ENCODE measurements around the gene APOM. TPM values are rescaled to one million over a fixed set of nuclear protein-coding genes. Genes with fewer than 3 reads are reported as not detected.

APOM gene
- total RNA-seq, 1 donor from 2014 or later = not detected

DNA sequence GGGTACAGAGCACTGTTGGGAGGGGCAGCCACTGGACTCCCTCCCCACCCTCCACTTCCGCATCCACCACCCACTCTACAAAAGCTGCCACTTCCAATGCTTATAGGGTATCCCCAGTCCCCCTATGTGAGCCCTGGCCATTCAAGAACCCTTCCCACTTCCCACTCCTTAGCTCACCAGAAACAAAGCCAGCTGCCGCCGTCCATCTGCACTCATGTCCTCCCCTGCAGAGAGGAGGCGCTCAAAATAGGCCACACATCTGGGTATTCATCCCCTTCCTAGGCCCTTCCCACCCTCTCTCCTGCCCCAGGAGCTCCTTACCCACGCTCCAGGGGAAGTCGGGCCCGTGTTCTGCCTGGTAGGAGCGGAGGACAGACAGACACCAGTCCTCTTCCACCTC, 31.6 kb downstream of the APOM start:
- peaks cover 9% of the 10 kb centered on the region for H3K4me1 ChIP-seq
- no peak overlapping the region for H3K27ac ChIP-seq
- no peak for DNase-seq (ENCODE audit: extremely low spot score in 2 of 2)
- intact Hi-C loops (cut with DNase I) = loop anchor here (10.0 kb wide), 1 partner anchor 47 kb away; the partner anchor contains the start of gene CLIC1
- H3K27me3 ChIP-seq = no peaks in the 10 kb centered on the region
- no peak overlapping the region for H3K4me3 ChIP-seq
- TF ChIP-seq, protein P1, sequence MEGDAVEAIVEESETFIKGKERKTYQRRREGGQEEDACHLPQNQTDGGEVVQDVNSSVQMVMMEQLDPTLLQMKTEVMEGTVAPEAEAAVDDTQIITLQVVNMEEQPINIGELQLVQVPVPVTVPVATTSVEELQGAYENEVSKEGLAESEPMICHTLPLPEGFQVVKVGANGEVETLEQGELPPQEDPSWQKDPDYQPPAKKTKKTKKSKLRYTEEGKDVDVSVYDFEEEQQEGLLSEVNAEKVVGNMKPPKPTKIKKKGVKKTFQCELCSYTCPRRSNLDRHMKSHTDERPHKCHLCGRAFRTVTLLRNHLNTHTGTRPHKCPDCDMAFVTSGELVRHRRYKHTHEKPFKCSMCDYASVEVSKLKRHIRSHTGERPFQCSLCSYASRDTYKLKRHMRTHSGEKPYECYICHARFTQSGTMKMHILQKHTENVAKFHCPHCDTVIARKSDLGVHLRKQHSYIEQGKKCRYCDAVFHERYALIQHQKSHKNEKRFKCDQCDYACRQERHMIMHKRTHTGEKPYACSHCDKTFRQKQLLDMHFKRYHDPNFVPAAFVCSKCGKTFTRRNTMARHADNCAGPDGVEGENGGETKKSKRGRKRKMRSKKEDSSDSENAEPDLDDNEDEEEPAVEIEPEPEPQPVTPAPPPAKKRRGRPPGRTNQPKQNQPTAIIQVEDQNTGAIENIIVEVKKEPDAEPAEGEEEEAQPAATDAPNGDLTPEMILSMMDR (IDR thresholded peaks at IDR 0.05) = no peak
- no peak for TF ChIP-seq POLR2AphosphoS5 (IDR thresholded peaks at IDR 0.05; ENCODE audit: insufficient read depth in 1 of 2, low read depth in 1 of 2)
- no peak for TF ChIP-seq POLR2A (IDR thresholded peaks at IDR 0.05)
- H3K36me3 ChIP-seq = peaks cover 0 to 56% of the 10 kb centered on the region in 2 donors
- H3K9me3 ChIP-seq = no peaks in the 10 kb centered on the region

DNA sequence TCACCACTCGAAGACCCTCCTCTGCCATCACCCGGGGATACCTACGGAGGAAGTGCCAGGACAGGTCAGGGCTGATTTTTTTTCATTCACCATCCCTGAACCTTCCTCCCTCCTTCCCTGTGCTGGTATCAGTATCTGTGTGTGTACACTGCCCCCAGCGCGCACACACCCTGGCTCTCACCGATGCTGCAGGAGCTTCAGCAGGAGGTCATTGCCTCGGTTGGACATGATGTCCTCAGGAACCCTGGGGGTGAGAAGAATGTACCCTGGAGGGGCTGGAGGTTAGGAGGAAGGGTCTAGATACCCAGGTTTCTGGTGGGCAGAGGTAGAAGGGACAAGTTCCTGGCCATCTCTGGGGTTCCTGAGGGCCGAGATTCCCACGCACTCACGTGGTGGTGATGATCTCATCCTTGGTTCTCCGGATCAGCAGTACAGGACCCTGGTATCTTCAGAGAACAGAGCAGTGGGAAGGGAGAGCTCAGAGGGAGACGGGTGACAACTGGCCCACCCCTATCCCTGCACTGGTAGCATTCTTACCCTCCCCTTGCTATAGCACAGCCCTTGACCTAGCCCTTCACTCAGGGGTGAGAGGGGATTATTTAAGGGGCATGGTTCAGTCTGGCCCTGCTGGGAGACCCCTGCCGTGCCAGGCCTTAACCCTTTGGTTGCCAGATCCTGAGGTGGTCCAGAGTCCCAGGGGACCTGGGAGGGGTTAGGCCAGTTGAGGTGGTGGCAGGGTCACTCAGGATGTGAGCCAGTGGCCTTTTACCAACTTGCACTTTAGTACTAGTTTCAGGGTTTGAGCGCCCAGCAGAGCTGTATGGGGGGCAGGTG, 32.4 kb downstream of the APOM start:
- intact Hi-C loops (cut with DNase I) = loop anchor here (10.0 kb wide), 1 partner anchor 47 kb away; the partner anchor contains the start of gene CLIC1
- no peaks in the 10 kb centered on the region for H3K27me3 ChIP-seq
- peaks cover 5% of the 10 kb centered on the region for H3K4me1 ChIP-seq
- no peak overlapping the region for H3K27ac ChIP-seq
- no peak for DNase-seq (ENCODE audit: extremely low spot score in 2 of 2)
- no peak overlapping the region for H3K4me3 ChIP-seq
- H3K9me3 ChIP-seq = no peaks in the 10 kb centered on the region
- TF ChIP-seq POLR2A (IDR thresholded peaks at IDR 0.05) = no peak
- TF ChIP-seq POLR2AphosphoS5 (IDR thresholded peaks at IDR 0.05; ENCODE audit: insufficient read depth in 1 of 2, low read depth in 1 of 2) = no peak
- TF ChIP-seq, protein P1 (IDR thresholded peaks at IDR 0.05) = no peak
- peaks cover 0 to 64% of the 10 kb centered on the region in 2 donors for H3K36me3 ChIP-seq

DNA sequence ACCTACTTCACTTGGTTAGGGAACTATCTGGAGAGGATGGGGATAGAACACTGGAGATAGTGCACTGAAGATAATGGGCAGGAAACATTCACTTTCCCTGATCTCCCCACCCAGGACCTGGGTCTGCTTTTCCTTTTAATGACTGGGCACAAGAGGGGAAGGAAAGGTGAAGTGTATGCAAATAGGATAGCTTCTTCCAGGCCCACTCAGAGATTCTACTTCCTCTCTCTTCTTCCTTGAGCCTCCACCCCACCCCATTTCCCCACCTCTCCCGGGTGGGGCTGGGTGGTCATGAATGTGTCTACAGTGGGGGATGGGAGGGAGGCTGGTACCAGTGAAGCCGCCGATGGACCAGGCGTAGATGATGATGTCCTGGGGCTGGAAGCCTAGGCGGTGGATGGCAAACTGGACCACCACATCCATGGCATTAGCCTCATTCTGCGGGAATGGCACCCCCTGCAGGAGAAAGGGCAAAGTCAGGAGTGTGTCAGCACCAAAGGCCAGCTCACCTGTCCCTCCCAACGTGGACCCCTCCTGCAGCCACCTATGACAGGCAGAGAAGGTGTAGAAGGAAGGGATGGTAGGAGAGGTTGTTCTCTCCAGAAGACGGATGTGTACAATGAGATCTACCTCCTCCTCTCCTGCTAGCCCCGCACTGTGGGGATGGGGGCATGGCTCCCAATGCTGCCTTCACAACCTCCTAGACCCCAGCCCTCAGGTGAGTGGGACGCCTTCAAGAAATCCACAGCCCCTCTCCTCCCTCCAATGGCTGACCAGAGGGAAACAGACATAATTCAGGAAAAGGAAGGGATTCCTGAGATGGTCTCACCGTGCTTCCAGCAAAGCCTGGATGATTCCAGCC, 33.8 kb downstream of the APOM start:
- no peak overlapping the region for H3K27ac ChIP-seq
- H3K36me3 ChIP-seq = peaks cover 0 to 75% of the 10 kb centered on the region in 2 donors
- intact Hi-C loops (cut with DNase I) = loop anchor here (10.0 kb wide), 1 partner anchor 45 kb away; the partner anchor contains the start of gene CLIC1
- DNase-seq (ENCODE audit: extremely low spot score in 2 of 2) = no peak
- no peaks in the 10 kb centered on the region for H3K9me3 ChIP-seq
- TF ChIP-seq POLR2A (IDR thresholded peaks at IDR 0.05) = no peak
- TF ChIP-seq, protein P1 (IDR thresholded peaks at IDR 0.05) = no peak
- no peak for TF ChIP-seq POLR2AphosphoS5 (IDR thresholded peaks at IDR 0.05; ENCODE audit: insufficient read depth in 1 of 2, low read depth in 1 of 2)
- H3K27me3 ChIP-seq = no peaks in the 10 kb centered on the region
- H3K4me3 ChIP-seq = no peak overlapping the region
- no peaks in the 10 kb centered on the region for H3K4me1 ChIP-seq

DNA sequence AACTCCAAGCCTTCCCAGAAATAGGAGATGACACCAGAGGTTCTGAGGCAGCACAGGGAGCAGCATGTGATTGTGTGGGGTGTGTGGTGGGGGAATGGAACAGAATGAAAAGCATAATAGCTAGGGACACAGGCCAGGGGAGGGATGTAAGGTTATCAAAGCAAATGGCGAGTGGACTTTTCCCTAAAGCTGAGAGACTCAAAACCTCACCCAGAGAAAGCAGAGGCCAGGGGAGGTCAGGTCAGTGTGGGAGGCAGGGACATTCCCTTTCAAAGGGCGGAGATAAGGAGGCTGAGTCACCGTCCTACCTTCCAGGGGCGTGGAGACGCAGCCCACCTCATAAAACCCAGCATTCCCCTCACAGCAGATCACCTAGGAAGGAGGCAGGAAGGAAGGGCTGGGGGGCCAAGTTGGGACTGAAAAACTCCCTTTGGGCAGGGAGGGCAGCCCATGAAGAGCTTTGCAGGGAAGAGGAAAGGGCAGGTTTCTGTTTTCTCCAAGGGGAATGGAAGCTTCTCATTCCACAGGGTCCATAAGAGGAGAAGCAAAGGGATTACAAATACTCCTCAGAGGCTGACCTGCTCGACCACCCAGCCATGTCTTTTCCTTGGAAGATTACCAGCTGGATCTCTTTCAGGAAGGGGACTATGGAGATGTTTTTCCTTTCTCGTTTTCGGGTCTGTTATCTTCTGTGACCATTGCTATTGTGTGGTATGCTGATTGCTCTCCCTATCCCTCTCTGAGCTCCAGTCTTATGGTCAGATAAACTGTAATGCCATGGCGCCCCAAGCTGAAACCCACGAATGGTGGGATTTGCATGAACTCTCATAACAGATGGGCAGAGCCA, 34.8 kb downstream of the APOM start:
- Histone ChIP-seq H3K27ac (no peak overlapping the region), H3K4me1 (no peaks in the 10 kb centered on the region), H3K9me3 (no peaks in the 10 kb centered on the region), H3K4me3 (no peak overlapping the region), H3K36me3 (peaks cover 0 to 85% of the 10 kb centered on the region in 2 donors), H3K27me3 (no peaks in the 10 kb centered on the region)
- TF ChIP-seq POLR2A (IDR thresholded peaks at IDR 0.05) = no peak
- TF ChIP-seq, protein P1 (IDR thresholded peaks at IDR 0.05) = no peak
- no peak for TF ChIP-seq POLR2AphosphoS5 (IDR thresholded peaks at IDR 0.05; ENCODE audit: insufficient read depth in 1 of 2, low read depth in 1 of 2)
- DNase-seq (ENCODE audit: extremely low spot score in 2 of 2) = no peak
- intact Hi-C loops (cut with DNase I) = no loop called here
